Neutrophil (primary cell): ENCODE results near the gene POLR1H.
A peak's percentile ranks its signal among the peaks of the same experiment; 100 is the strongest.

Source experiments
- H3K27ac ChIP-seq: fragments of 200-600 bp; sonication (generic); 2 replicates; pipeline ENCODE4 v1.5.1; 2016; ENCODE audit warnings: mild to moderate bottlenecking, moderate library complexity
- H3K27me3 ChIP-seq: fragments of 200-600 bp; sonication (generic); 2 replicates; pipeline ENCODE4 v1.6.0; 2016; ENCODE audit warnings: mild to moderate bottlenecking
- H3K36me3 ChIP-seq: fragments of 200-600 bp; sonication (generic); 2 replicates; pipeline ENCODE4 v1.5.1; 2017
- H3K4me1 ChIP-seq, 2 experiments: fragments of 200-600 bp in 1 of 2; sonication (generic) in 1 of 2; 1 replicate in 1 of 2; 2 replicates in 1 of 2; pipeline versions ENCODE4 v1.5.1 to v1.6.1; 2013 to 2016; ENCODE audit warnings: low read depth in 1 of 2, low read length in 1 of 2, mild to moderate bottlenecking in 1 of 2, moderate library complexity in 1 of 2; ENCODE audit not compliant: control insufficient read depth in 1 of 2, insufficient read depth in 1 of 2
- H3K4me3 ChIP-seq, 2 experiments: fragments of 200-600 bp in 1 of 2; sonication (generic) in 1 of 2; 1 replicate in 1 of 2; 2 replicates in 1 of 2; pipeline ENCODE4 v1.5.1; 2013 to 2016; ENCODE audit warnings: low read depth in 1 of 2, low read length in 1 of 2, mild to moderate bottlenecking in 1 of 2, moderate library complexity in 1 of 2
- H3K9me3 ChIP-seq: fragments of 200-600 bp; sonication (generic); 2 replicates; pipeline ENCODE4 v1.5.1; 2016
- CTCF ChIP-seq: fragments of 200-600 bp; sonication (generic); IDR thresholded peaks from 2 replicates; pipeline ENCODE4 v1.5.1; 2016; ENCODE audit warnings: antibody characterized with exemption

Gene POLR1H

DNA sequence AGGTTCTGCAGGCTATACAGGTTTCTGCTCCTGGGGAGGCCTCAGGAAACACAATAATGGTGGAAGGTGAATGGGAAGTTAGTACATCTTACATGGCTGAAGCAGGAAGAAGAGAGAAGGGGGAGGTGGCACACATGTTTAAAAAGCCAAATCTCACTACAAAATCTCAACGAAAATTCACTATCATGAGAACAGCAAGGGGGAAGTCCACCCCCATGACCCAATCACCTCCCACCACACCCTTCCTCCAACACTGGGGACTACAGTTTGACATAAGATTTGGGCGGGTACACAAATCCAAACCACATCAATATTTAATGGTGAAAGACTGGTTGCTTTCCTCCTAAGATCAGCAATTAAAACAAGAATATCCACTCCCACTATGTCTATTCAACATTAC, 13.8 kb upstream of the POLR1H start:
- Histone ChIP-seq H3K27ac (no peak overlapping the region), H3K9me3 (no peaks in the 10 kb centered on the region), H3K27me3 (no peaks in the 10 kb centered on the region), H3K4me3 (no peak overlapping the region), H3K36me3 (no peaks in the 10 kb centered on the region), H3K4me1 (peaks cover 0 to 5% of the 10 kb centered on the region in 2 experiments)
- TF ChIP-seq CTCF = no peak

DNA sequence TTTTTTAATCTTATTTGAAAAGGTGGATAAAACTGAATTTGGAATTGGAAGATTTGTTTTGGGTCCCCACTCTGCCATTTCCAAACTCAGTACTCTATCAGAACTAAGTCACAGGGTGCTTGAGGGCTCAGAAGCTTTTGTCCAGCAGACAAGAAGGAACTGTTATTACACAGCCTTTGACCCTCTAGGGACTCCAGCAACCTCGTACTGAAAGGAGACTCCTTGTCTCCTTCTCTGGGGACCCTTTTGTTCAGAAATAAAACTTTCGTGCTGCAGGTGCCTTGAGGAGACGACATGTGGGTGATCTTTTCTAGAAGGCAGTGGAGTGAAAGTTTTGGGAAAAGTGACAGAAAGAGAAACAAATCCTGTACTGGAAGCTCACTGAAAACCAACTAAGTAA, 7.4 kb upstream of the POLR1H start:
- peaks cover 25% of the 10 kb centered on the region for H3K36me3 ChIP-seq
- TF ChIP-seq CTCF = no peak

DNA sequence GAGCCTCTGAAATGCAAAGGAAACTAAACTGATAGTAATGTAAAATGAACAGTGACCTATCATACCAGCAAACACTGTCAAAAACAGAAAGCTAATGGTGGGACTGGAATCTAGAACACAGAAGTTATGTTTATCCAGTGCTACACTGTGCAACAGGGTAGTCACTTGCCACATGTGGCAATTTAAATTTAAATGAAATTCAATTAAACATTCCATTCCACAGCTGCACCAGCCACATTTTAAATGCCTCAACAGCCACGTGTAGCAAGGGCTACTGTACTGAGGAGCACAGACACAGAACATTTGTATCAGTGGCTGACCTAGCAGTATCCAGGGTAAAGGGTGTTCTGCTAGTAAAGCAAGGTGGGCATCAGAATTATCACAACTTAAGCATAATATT, 5.6 kb upstream of the POLR1H start:
- Histone ChIP-seq H3K36me3 (peaks cover 25% of the 10 kb centered on the region), H3K4me1 (peaks cover 7% of the 10 kb centered on the region in 2 experiments), H3K27ac (no peak overlapping the region), H3K9me3 (no peaks in the 10 kb centered on the region), H3K4me3 (no peak overlapping the region), H3K27me3 (no peaks in the 10 kb centered on the region)
- no peak for TF ChIP-seq CTCF

More for the DNA sequence above, 7.4 kb upstream of the POLR1H start:
- no peaks in the 10 kb centered on the region for H3K4me1 ChIP-seq
- no peaks in the 10 kb centered on the region for H3K27me3 ChIP-seq
- no peaks in the 10 kb centered on the region for H3K9me3 ChIP-seq
- H3K27ac ChIP-seq = no peak overlapping the region
- H3K4me3 ChIP-seq = no peak overlapping the region

GRCh38 chr6:30060606-30061091, 416 bp upstream of the POLR1H start:
- H3K27me3 ChIP-seq = no peaks in the 10 kb centered on the region
- H3K36me3 ChIP-seq = peaks cover 17% of the 10 kb centered on the region
- peak overlapping the region; percentile 88 for H3K27ac ChIP-seq
- H3K4me3 ChIP-seq = peak overlapping the region; percentile 85 to 97
- peaks cover 23 to 26% of the 10 kb centered on the region in 2 experiments for H3K4me1 ChIP-seq
- TF ChIP-seq CTCF = no peak
- H3K9me3 ChIP-seq = no peaks in the 10 kb centered on the region

- no peaks in the 10 kb centered on the region for H3K27me3 ChIP-seq
- H3K4me1 ChIP-seq = peaks cover 32 to 35% of the 10 kb centered on the region in 2 experiments
- peak overlapping the region; percentile 88 for H3K27ac ChIP-seq
- TF ChIP-seq CTCF = no peak
- no peaks in the 10 kb centered on the region for H3K9me3 ChIP-seq
- peaks cover 8% of the 10 kb centered on the region for H3K36me3 ChIP-seq
- H3K4me3 ChIP-seq = peak overlapping the region; percentile 85 to 97
These were observed 893 bp downstream of the POLR1H start for GRCh38 chr6:30061858-30062458.
